WTC11 (cell line): ENCODE results near the gene SIRPB2.

Experiments used
- CBFB ChIP-seq: sonication (generic); formaldehyde crosslinking; IDR thresholded peaks from 2 replicates; pipeline ENCODE4 v1.8.1; 2022; ENCODE audit warnings: mild to moderate bottlenecking, low read depth, missing genetic modification reagents
- GABPB1 ChIP-seq: sonication (generic); formaldehyde crosslinking; IDR thresholded peaks from 2 replicates; pipeline ENCODE4 v1.8.1; 2023; ENCODE audit warnings: mild to moderate bottlenecking, missing genetic modification reagents
- KAT7 ChIP-seq: sonication (generic); formaldehyde crosslinking; IDR thresholded peaks from 2 replicates; pipeline ENCODE4 v1.8.1; 2023; ENCODE audit warnings: missing genetic modification reagents, mild to moderate bottlenecking, borderline replicate concordance
- NFYB ChIP-seq: sonication (generic); formaldehyde crosslinking; conservative IDR thresholded peaks from 2 replicates; pipeline ENCODE4 v1.8.0; 2022; ENCODE audit warnings: low read depth, missing genetic modification reagents
- TCF7 ChIP-seq: sonication (generic); formaldehyde crosslinking; IDR thresholded peaks from 2 replicates; pipeline ENCODE4 v1.8.0; 2022; ENCODE audit warnings: mild to moderate bottlenecking, low read depth, missing genetic modification reagents, moderate library complexity
- TF ChIP-seq, protein P1 (sequence below): fragments of 200-600 bp; IDR thresholded peaks from 2 replicates; pipeline ENCODE4 v1.8.0; 2022; ENCODE audit warnings: antibody characterized with exemption
- TF ChIP-seq, protein P2 (sequence below): fragments of 250-450 bp; sonication (Bioruptor Pico); IDR thresholded peaks from 2 replicates; pipeline ENCODE4 v1.8.0; 2021; ENCODE audit warnings: mild to moderate bottlenecking
- TF ChIP-seq, protein P3 (sequence below): sonication (generic); formaldehyde crosslinking; IDR thresholded peaks from 2 replicates; pipeline ENCODE4 v1.8.0; 2022; ENCODE audit warnings: mild to moderate bottlenecking, missing genetic modification reagents
- TF ChIP-seq, protein P4 (sequence below): sonication (generic); formaldehyde crosslinking; IDR thresholded peaks from 2 replicates; pipeline ENCODE4 v1.8.0; 2023; ENCODE audit warnings: missing genetic modification reagents
- TF ChIP-seq, protein P5 (sequence below): sonication (generic); formaldehyde crosslinking; IDR thresholded peaks from 2 replicates; pipeline ENCODE4 v1.8.1; 2022; ENCODE audit warnings: low read depth, missing genetic modification reagents, borderline replicate concordance

DNA sequence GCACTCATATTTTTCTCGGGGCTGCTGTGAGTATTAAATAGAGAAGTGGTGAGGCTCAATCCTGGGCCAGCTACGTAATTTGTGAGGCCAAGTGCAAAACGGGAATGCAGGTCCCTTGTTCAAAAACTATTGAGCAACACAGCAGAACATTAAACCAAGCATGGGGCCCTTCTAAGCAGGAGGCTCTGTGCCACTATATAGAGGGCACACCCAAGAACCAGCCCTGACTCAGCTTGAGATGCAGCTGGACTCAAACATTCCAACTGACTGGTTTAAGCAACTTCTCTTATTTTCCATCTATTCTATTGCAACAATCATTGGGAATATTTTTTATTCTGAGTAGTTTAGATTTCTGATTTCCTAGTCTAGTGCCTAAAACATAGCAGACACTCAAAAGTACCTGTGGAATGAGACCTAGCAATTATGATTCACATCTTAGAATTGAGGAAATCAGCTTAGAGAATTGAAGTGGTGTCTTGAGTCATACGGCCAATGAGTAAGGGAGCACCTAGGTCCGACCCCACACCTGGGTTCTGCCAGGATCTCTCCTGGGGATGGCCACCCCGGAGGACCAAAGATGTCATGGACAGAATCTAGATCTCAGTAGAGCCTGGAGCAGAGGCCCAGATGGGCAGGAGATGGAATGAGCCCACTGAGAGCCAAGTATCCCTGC lies 1.3 kb downstream of the SIRPB2 start:
- TF ChIP-seq, protein P1, sequence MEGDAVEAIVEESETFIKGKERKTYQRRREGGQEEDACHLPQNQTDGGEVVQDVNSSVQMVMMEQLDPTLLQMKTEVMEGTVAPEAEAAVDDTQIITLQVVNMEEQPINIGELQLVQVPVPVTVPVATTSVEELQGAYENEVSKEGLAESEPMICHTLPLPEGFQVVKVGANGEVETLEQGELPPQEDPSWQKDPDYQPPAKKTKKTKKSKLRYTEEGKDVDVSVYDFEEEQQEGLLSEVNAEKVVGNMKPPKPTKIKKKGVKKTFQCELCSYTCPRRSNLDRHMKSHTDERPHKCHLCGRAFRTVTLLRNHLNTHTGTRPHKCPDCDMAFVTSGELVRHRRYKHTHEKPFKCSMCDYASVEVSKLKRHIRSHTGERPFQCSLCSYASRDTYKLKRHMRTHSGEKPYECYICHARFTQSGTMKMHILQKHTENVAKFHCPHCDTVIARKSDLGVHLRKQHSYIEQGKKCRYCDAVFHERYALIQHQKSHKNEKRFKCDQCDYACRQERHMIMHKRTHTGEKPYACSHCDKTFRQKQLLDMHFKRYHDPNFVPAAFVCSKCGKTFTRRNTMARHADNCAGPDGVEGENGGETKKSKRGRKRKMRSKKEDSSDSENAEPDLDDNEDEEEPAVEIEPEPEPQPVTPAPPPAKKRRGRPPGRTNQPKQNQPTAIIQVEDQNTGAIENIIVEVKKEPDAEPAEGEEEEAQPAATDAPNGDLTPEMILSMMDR, result no peak
- TF ChIP-seq KAT7 (CRISPR knock-in tag), result no peak
- TF ChIP-seq, protein P2, sequence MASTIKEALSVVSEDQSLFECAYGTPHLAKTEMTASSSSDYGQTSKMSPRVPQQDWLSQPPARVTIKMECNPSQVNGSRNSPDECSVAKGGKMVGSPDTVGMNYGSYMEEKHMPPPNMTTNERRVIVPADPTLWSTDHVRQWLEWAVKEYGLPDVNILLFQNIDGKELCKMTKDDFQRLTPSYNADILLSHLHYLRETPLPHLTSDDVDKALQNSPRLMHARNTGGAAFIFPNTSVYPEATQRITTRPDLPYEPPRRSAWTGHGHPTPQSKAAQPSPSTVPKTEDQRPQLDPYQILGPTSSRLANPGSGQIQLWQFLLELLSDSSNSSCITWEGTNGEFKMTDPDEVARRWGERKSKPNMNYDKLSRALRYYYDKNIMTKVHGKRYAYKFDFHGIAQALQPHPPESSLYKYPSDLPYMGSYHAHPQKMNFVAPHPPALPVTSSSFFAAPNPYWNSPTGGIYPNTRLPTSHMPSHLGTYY, result no peak
- TF ChIP-seq GABPB1 (CRISPR knock-in tag), result no peak
- TF ChIP-seq, protein P3, sequence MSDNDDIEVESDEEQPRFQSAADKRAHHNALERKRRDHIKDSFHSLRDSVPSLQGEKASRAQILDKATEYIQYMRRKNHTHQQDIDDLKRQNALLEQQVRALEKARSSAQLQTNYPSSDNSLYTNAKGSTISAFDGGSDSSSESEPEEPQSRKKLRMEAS (CRISPR knock-in tag), result no peak
- no peak for TF ChIP-seq TCF7 (CRISPR knock-in tag)
- no peak for TF ChIP-seq CBFB
- TF ChIP-seq, protein P4, sequence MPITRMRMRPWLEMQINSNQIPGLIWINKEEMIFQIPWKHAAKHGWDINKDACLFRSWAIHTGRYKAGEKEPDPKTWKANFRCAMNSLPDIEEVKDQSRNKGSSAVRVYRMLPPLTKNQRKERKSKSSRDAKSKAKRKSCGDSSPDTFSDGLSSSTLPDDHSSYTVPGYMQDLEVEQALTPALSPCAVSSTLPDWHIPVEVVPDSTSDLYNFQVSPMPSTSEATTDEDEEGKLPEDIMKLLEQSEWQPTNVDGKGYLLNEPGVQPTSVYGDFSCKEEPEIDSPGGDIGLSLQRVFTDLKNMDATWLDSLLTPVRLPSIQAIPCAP (CRISPR knock-in tag), result no peak
- TF ChIP-seq NFYB (CRISPR knock-in tag), result no peak
- TF ChIP-seq, protein P5, sequence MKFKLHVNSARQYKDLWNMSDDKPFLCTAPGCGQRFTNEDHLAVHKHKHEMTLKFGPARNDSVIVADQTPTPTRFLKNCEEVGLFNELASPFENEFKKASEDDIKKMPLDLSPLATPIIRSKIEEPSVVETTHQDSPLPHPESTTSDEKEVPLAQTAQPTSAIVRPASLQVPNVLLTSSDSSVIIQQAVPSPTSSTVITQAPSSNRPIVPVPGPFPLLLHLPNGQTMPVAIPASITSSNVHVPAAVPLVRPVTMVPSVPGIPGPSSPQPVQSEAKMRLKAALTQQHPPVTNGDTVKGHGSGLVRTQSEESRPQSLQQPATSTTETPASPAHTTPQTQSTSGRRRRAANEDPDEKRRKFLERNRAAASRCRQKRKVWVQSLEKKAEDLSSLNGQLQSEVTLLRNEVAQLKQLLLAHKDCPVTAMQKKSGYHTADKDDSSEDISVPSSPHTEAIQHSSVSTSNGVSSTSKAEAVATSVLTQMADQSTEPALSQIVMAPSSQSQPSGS (CRISPR knock-in tag), result no peak
